ENCODE results near the gene RNF225.

DNA sequence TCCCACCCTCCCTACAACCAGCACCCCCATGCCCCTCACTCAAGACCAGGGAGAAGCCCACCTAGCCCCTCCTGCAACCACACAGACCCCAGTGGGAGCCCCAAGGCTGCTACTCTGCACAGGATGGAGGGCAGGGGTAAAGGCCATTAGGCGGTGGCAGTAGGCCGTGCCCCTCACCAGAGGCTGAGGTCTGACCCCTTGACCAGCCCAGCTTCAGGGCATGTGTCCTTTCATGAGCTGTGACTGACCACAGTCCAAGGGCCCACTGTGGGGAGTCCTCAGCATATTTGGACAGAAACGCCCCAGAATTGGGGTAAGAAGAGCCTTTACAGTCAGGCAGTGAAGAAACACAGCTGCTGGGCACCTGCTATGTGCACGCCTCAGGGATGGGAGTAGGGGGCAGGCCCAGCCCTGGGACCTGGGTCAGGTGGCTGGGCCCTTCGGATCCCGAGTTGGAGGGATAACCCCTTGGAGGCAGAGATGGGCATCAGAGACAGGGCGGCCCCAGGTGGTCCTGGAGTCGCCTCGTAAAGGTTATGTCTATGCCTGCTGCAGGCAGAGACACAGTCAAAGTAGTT, 10.1 kb upstream of the RNF225 start:
- TF ChIP-seq, protein P1, sequence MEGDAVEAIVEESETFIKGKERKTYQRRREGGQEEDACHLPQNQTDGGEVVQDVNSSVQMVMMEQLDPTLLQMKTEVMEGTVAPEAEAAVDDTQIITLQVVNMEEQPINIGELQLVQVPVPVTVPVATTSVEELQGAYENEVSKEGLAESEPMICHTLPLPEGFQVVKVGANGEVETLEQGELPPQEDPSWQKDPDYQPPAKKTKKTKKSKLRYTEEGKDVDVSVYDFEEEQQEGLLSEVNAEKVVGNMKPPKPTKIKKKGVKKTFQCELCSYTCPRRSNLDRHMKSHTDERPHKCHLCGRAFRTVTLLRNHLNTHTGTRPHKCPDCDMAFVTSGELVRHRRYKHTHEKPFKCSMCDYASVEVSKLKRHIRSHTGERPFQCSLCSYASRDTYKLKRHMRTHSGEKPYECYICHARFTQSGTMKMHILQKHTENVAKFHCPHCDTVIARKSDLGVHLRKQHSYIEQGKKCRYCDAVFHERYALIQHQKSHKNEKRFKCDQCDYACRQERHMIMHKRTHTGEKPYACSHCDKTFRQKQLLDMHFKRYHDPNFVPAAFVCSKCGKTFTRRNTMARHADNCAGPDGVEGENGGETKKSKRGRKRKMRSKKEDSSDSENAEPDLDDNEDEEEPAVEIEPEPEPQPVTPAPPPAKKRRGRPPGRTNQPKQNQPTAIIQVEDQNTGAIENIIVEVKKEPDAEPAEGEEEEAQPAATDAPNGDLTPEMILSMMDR (IDR thresholded peaks at IDR 0.05; ENCODE audit: low read length): no peak
- TF ChIP-seq EZH2 (optimal IDR thresholded peaks at IDR 0.05; ENCODE audit: low read depth, low read length): no peak
